ENCODE data around the gene EXO5.
"Not testable (repeated sequence)": the region's sequence is repeated elsewhere in the genome, so short reads cannot be mapped to it uniquely, and the experiment has no call there.

The EXO5 gene

DNA sequence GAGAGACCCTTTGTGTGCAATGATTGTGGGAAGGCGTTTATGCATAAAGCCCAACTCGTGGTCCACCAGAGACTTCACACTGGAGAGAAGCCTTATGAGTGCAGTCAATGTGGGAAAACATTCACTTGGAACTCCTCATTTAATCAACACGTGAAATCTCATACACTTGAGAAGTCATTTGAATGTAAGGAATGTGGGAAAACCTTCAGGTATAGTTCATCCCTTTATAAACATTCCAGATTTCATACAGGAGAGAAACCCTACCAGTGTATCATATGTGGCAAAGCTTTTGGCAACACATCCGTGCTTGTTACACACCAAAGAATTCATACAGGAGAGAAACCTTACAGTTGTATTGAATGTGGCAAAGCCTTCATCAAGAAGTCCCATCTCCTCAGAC, 38.4 kb downstream of the EXO5 start:
- no peak for FAIRE-seq
- DNase-seq (ENCODE audit: insufficient read length, low spot score), result no peak

DNA sequence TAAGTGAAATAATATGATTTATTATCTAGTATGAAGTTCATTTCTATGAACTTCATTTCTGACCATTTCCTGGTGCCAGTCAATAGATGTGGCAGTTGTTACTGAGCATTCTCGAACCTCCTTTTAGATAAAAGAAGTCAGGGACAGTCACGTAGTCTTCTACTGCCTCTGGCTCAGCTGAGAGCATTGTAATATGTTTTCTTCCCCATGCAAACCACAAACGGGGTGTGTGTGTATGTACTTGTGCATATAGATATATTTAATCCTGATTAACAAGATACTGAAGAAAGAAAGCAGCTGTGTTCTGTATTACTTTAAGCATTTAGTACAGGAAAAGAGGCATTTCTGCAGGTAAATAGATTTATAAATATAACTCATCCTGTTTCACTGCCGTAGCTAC, 44.5 kb downstream of the EXO5 start:
- no peak for FAIRE-seq

DNA sequence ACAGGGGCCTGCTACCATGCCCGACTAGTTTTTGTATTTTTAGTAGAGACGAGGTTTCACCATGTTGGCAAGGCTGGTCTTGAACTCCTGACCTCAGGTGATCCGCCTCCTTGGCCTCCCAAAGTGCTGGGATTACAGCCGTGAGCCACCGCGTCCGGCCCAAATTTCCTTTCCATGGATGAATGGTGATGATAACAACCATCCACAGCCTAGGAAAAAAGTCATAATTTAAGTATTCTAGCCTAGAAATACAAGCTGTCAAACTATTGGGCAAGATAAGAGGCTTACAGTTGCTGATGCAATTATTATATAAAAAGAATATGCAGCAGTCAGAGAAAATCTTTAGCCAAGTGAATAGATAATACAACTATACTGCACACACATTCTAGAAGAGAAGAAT, 46.2 kb downstream of the EXO5 start:
- FAIRE-seq; DNase-seq (ENCODE audit: insufficient read length, low spot score): not testable (repeated sequence)

More for the DNA sequence above, 44.5 kb downstream of the EXO5 start:
- DNase-seq (ENCODE audit: insufficient read length, low spot score), result no peak

DNA sequence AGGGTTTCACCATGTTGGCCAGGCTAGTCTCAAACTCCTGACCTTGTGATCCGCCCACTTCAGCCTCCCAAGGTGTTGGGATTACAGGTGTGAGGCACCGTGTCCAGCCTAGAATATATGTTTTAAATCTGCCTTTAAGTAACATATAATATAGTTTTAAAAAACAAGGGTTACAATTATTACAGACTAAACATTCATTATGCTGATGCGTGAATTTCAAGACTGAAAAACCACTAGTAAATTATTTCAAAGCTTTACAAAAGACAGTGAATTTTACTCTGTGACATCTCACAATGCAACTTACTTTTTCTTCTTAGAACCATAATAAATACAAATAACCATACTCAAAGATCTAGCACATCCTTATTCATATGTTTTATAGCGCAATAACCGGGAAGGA, 47.6 kb downstream of the EXO5 start:
- DNase-seq (ENCODE audit: insufficient read length, low spot score), result no peak
- FAIRE-seq, result no peak

DNA sequence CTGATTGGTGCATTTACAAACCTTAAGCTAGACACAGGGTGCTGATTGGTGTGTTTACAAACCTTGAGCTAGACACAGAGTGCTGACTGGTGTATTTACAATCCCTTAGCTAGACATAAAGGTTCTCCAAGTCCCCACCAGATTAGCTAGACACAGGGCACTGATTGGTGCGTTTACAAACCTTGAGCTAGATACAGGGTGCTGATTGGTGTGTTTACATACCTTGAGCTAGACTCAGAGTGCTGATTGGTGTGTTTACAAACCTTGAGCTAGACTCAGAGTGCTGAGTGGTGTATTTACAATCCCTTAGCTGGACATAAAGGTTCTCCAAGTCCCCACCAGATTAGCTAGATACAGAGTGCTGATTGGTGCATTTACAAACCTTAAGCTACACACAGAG, 49.7 kb downstream of the EXO5 start:
- not testable (repeated sequence) for FAIRE-seq; DNase-seq (ENCODE audit: insufficient read length, low spot score)

DNA sequence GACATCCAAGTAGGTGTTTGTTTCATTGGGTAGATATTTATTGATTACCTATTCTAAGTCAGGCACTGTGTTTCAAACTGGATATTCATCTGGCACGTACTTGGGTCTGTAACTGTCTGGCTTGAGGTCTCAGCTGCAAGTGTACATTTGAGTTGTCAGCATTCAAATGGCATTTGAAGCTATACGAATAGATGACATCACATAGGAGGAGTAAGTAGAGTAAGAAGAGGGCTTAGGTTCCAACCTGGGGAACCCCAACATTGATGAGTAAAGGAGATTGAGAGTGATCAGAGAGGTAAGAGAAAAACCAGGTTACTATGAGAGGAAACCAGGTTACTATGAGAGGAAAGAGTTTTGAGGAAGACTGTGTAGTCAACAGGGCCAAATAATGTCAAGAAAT, 53.6 kb downstream of the EXO5 start:
- DNase-seq (ENCODE audit: insufficient read length, low spot score), result no peak
- no peak for FAIRE-seq

DNA sequence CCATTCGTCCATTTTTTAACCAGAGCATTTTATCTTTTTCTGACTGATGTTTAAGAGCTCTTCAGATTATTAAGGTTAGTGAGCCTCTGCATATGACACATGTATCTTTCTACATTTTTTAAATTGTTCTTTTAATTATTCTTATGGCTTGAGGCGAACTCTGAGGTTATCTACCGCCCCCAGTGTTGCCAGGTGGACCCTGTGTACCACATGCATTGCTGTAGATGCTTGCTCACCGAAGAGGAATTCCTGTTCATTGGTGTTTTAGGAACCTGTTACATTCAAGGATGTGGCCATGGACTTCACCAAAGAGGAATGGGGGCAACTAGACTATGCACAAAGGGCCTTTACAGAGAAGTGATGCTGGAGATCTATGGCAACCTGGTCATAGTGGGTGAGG, 54.7 kb downstream of the EXO5 start:
- no peak for FAIRE-seq

DNA sequence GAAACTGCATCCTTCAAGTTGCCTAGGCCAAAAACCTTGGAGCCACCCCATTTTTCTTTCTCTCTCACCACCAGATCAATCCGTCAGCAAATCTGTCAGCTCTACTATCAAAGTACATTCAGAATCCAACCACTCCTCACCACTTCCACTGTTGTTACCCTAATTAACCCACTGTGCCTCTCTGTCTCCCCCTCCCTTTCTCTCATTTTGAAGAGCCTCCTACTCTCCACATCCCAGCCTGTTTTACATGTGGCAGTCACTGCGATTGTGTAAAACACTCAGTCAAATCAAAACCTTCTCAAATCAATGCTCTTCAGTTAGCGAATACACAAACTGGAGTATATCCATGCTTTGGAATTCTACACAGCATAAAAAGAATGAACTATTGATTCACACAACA, 55.9 kb downstream of the EXO5 start:
- FAIRE-seq, result no peak
- no peak for DNase-seq (ENCODE audit: insufficient read length, low spot score)

More for the DNA sequence above, 54.7 kb downstream of the EXO5 start:
- no peak for DNase-seq (ENCODE audit: insufficient read length, low spot score)

DNA sequence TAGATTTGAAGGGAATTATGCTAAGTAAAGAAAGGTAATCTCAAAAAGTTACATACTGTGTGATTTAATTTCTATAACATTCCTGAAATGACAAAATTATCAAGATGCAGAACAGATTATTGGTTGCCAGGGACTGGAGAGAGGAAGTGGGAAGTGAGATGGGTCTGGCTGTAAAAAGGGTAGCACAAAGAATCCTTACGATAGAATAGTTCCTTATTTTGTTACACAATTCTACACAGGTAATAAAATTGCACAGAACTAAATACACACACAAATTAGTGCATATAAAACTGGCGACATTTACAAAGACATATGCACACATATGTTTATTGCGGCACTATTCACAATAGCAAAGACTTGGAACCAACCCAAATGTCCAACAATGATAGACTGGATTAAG, 56.3 kb downstream of the EXO5 start:
- FAIRE-seq, result no peak
- DNase-seq (ENCODE audit: insufficient read length, low spot score), result no peak
